Astrocyte of the spinal cord (primary cell): ENCODE data around the gene CELSR1.

ENCODE experiments used
- DNase-seq: peaks from one replicate; pipeline ENCODE4 v3.0.0; 2011; ENCODE audit warnings: low read depth, low spot score
- H3K4me3 ChIP-seq: 2 replicates; pipeline ENCODE4 v1.5.1; 2011; ENCODE audit warnings: low read depth, mild to moderate bottlenecking, low read length, moderate library complexity
- CTCF ChIP-seq: IDR thresholded peaks from 2 replicates; pipeline ENCODE4 v1.5.1; 2012; ENCODE audit warnings: low read depth, mild to moderate bottlenecking, low read length, inconsistent platforms
- in situ Hi-C: cut with HindIII; loops from 2 replicates; pipeline ENCODE4 v1.10.0; 2017; ENCODE audit warnings: low sequenced_read_pairs

The CELSR1 gene

DNA sequence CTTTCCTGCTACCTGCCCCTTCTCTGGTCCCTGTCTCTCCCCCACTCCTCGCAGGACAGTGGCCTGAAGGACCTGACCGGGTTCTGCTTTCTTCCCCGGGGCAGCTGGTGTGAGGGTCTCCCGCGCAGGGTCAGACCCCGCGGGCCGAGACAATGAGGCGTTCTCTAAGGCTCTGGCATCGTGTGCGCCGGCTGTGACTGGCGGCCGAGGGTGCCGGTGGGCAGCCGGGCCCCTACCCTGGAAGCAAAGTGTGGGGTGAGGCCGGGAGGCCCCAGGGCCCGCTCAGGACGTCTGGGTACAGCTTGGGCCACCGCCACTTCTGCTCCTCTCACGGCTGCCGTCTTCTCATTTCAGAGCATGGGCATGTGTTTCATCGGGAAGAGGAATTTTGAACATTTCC is 185.7 kb downstream of the CELSR1 start:
- no peak for TF ChIP-seq CTCF
- in situ Hi-C loops, result no loop called here
- DNase-seq, result no peak
- H3K4me3 ChIP-seq, result no peak overlapping the region

- in situ Hi-C loops, result no loop called here
- no peak for DNase-seq
- H3K4me3 ChIP-seq, result no peak overlapping the region
- no peak for TF ChIP-seq CTCF
Observed at GRCh38 chr22:46351131-46351735, 186.2 kb downstream of the CELSR1 start.

- no peak for TF ChIP-seq CTCF
- no peak for DNase-seq
- in situ Hi-C loops, result no loop called here
- H3K4me3 ChIP-seq, result no peak overlapping the region
Observed at GRCh38 chr22:46350646-46351045, 186.8 kb downstream of the CELSR1 start.

DNA sequence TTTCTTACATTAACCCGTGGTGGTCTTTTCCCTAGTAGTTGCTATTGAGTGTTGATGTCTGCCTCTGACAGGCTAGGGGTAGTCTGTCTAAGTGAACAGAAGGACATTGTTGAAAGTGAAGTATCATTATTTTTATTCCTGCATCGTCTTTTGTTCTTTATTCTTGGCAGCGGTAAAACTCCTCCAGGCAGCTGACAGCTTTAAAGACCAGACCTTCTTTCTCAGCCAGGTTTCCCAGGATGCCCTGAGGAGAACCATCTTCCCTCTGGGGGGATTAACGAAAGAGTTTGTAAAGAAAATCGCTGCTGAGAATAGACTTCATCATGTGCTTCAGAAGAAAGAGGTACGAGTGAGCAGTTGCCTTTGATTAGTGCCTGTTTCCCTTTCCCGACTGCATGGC is 187.3 kb downstream of the CELSR1 start:
- H3K4me3 ChIP-seq, result no peak overlapping the region
- no peak for DNase-seq
- no peak for TF ChIP-seq CTCF
- in situ Hi-C loops, result no loop called here

DNA sequence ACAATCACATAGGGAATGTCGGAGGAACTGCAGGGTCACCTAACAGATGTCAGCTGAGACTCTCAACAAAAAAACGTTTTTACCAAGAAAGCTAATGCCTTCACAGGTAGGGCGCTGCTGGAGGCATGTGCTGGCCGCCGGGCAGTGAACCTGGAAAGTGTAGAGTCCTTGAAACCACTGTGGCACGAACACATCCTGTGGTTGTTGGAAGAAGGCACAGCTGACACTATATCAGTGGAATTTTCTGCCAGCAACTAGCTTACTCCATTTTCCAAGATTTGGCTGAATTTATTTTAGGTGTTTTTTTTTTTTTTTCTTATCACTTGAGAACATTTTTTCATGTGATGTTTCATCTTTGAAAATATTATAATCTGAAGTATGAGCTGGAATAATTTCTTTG is 187.7 kb downstream of the CELSR1 start:
- TF ChIP-seq CTCF, result no peak
- in situ Hi-C loops, result no loop called here
- DNase-seq, result peak; percentile 7
- no peak overlapping the region for H3K4me3 ChIP-seq

GRCh38 chr22:46349238-46349637 is 188.2 kb downstream of the CELSR1 start:
- DNase-seq, result no peak
- no peak for TF ChIP-seq CTCF
- in situ Hi-C loops, result no loop called here
- H3K4me3 ChIP-seq, result no peak overlapping the region

DNA sequence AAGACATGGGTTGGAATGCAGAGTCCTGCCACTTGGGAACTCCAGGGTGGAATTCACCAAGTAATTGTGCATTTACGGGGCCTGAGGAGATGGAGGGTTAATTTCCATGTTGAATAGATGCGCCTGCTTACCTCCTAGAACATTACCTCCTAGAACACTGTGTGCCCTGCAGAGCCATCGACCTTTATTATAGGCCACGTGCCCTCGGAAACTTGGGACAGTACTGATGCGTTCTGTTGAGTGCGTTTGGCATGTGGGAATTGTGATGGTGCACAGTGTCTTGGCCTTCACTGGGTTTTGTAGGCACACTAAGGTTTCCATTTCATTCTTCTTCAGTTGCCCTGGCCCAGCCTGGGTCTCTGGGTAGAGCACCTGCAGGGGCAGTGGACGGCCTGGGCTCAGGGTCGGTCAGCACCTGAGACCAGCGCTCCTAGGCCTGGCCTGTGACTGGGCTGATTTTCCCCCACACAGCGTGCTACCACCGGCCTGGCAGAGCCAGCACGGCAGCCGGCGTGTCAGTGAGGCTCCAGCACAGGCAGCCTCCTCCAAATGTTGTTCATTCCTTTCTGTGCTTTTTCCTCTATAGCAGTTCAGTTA is 189.2 kb downstream of the CELSR1 start:
- H3K4me3 ChIP-seq, result no peak overlapping the region
- no peak for TF ChIP-seq CTCF
- DNase-seq, result no peak
- in situ Hi-C loops, result no loop called here
